Liver (tissue), 9 donors: ENCODE results near the gene PAPPA2. TPM values are rescaled to one million over a fixed set of nuclear protein-coding genes. Genes with fewer than 3 reads are reported as not detected.
A peak's percentile ranks its signal among the peaks of the same experiment; 100 is the strongest.

ENCODE experiments used
- DNase-seq: peaks from one replicate; pipeline ENCODE4 v3.0.0-alpha.2; 2017; ENCODE audit warnings: low spot score
- H3K27ac ChIP-seq, 2 donors: one replicate each; pipeline ENCODE4 v1.7.0; 2013; ENCODE audit warnings: inconsistent platforms in 2 of 2, low read length in 2 of 2, control low read depth in 1 of 2, low read depth in 1 of 2, mild to moderate bottlenecking in 1 of 2
- H3K27me3 ChIP-seq, 4 donors: one replicate each; pipeline versions ENCODE4 v1.6.1 to v1.7.0; 2013; ENCODE audit warnings: low read length in 3 of 4, inconsistent platforms in 1 of 4, mild to moderate bottlenecking in 1 of 4, moderate library complexity in 1 of 4; ENCODE audit not compliant: control insufficient read depth in 4 of 4, insufficient read depth in 4 of 4
- H3K36me3 ChIP-seq, 4 donors: one replicate each; pipeline versions ENCODE4 v1.6.1 to v1.7.0; 2013; ENCODE audit warnings: low read length in 3 of 4, mild to moderate bottlenecking in 3 of 4, low read depth in 1 of 4, moderate library complexity in 1 of 4; ENCODE audit not compliant: control insufficient read depth in 4 of 4, insufficient read depth in 3 of 4
- H3K4me1 ChIP-seq, 4 donors: one replicate each; pipeline versions ENCODE4 v1.6.1 to v1.7.0; 2013; ENCODE audit warnings: low read length in 3 of 4, mild to moderate bottlenecking in 3 of 4, moderate library complexity in 1 of 4; ENCODE audit not compliant: control insufficient read depth in 4 of 4, insufficient read depth in 4 of 4
- H3K4me3 ChIP-seq, 3 donors: one replicate each; pipeline versions ENCODE4 v1.6.1 to v1.7.0; 2013; ENCODE audit warnings: low read length in 3 of 3, control low read depth in 1 of 3, low read depth in 1 of 3, mild to moderate bottlenecking in 1 of 3
- H3K9ac ChIP-seq, 2 donors: one replicate each; pipeline ENCODE4 v1.7.0; 2013; ENCODE audit warnings: low read length in 2 of 2, mild to moderate bottlenecking in 2 of 2, moderate library complexity in 2 of 2, control low read depth in 1 of 2, low read depth in 1 of 2
- H3K9me3 ChIP-seq, 4 donors: one replicate each; pipeline versions ENCODE4 v1.6.1 to v1.7.0; 2013; ENCODE audit warnings: low read length in 3 of 4; ENCODE audit not compliant: control insufficient read depth in 4 of 4
- EGR1 ChIP-seq, 2 donors: IDR thresholded peaks; 2 replicates each; pipeline ENCODE4 v1.6.1; 2016 to 2018; ENCODE audit warnings: antibody characterized with exemption in 2 of 2, low read depth in 2 of 2
- FOXA1 ChIP-seq: IDR thresholded peaks from 2 replicates; pipeline ENCODE4 v1.6.1; 2016; ENCODE audit warnings: antibody characterized with exemption
- FOXA2 ChIP-seq: IDR thresholded peaks from 2 replicates; pipeline ENCODE4 v1.6.1; 2016; ENCODE audit warnings: antibody characterized with exemption
- GABPA ChIP-seq, 2 donors: IDR thresholded peaks in 1 of 2; conservative IDR thresholded peaks in 1 of 2; 2 replicates each; pipeline ENCODE4 v1.6.1; 2016; ENCODE audit warnings: antibody characterized with exemption in 2 of 2, mild to moderate bottlenecking in 1 of 2, moderate library complexity in 1 of 2
- HNF4A ChIP-seq, 2 donors: conservative IDR thresholded peaks; 2 replicates each; pipeline ENCODE4 v1.6.1; 2016; ENCODE audit warnings: antibody characterized with exemption in 2 of 2, mild to moderate bottlenecking in 2 of 2
- HNF4G ChIP-seq: IDR thresholded peaks from 2 replicates; pipeline ENCODE4 v1.6.1; 2016; ENCODE audit warnings: antibody characterized with exemption
- JUND ChIP-seq, 2 donors: IDR thresholded peaks; 2 replicates each; pipeline ENCODE4 v1.6.1; 2016; ENCODE audit warnings: antibody characterized with exemption in 2 of 2
- NR2F2 ChIP-seq: IDR thresholded peaks from 2 replicates; pipeline ENCODE4 v1.6.1; 2016; ENCODE audit warnings: antibody characterized with exemption
- RAD21 ChIP-seq, 2 donors: IDR thresholded peaks; 2 replicates each; pipeline ENCODE4 v1.6.1; 2016; ENCODE audit warnings: antibody characterized with exemption in 2 of 2, mild to moderate bottlenecking in 2 of 2
- RXRA ChIP-seq, 2 donors: IDR thresholded peaks; 2 replicates each; pipeline ENCODE4 v1.6.1; 2017 to 2018; ENCODE audit warnings: antibody characterized with exemption in 2 of 2, mild to moderate bottlenecking in 1 of 2
- SP1 ChIP-seq: IDR thresholded peaks from 2 replicates; pipeline ENCODE4 v1.6.1; 2018; ENCODE audit warnings: antibody characterized with exemption, mild to moderate bottlenecking
- TAF1 ChIP-seq: conservative IDR thresholded peaks from 2 replicates; pipeline ENCODE4 v1.6.1; 2016; ENCODE audit warnings: antibody characterized with exemption, mild to moderate bottlenecking
- YY1 ChIP-seq: IDR thresholded peaks from 2 replicates; pipeline ENCODE4 v1.6.1; 2016; ENCODE audit warnings: antibody characterized with exemption, mild to moderate bottlenecking
- WGBS: extraction: QIAGEN DNeasy Blood & Tissue Kit; methylation state at CpG from one replicate; pipeline ENCODE4 v1.1.7; 2013; 5-methylcytosine and 5-hydroxymethylcytosine counted together
- polyA plus RNA-seq, 2 donors: library from polyadenylated mRNA; stranded (reverse) in 1 of 2; unstranded in 1 of 2; fragments of 200-250 nt in 1 of 2; fragments of >200 nt in 1 of 2; fragmentation: Nextera tagmentation in 1 of 2; extraction: Ambion mirVana in 1 of 2; gene quantifications; one replicate each; pipeline versions ENCODE4 v1.2.1 to v1.2.3, GENCODE V29; 2013 to 2015
- total RNA-seq, 2 donors: library from RNA; depleted of rRNA; stranded (reverse); fragments of >200 nt; gene quantifications; one replicate each; pipeline ENCODE4 v1.2.3, GENCODE V29; 2014
- TF ChIP-seq, protein P1 (sequence below): IDR thresholded peaks from 2 replicates; pipeline ENCODE4 v1.6.1; 2016; ENCODE audit warnings: antibody characterized with exemption
- TF ChIP-seq, protein P2 (sequence below): fragments of 150-350 bp; IDR thresholded peaks from 2 replicates; pipeline ENCODE4 v1.5.1; 2017; ENCODE audit warnings: improper control_type of control experiment, low read depth, low read length; ENCODE audit not compliant: missing input control
- TF ChIP-seq, protein P3 (sequence below): IDR thresholded peaks from 2 replicates; pipeline ENCODE4 v1.6.1; 2016; ENCODE audit warnings: antibody characterized with exemption
- TF ChIP-seq, protein P4 (sequence below): IDR thresholded peaks from 2 replicates; pipeline ENCODE4 v1.6.1; 2016; ENCODE audit warnings: antibody characterized with exemption
- TF ChIP-seq, protein P5 (sequence below): IDR thresholded peaks from 2 replicates; pipeline ENCODE4 v1.6.1; 2016; ENCODE audit warnings: antibody characterized with exemption, mild to moderate bottlenecking
- donor health status: healthy.
- donor health status: healthy.
- donor health status: healthy.
- donor health status: healthy.
- donor health status: healthy.

PAPPA2 gene
- total and polyA plus RNA-seq, 4 donors = 0.19 to 27.2 (median 13.4) TPM

DNA sequence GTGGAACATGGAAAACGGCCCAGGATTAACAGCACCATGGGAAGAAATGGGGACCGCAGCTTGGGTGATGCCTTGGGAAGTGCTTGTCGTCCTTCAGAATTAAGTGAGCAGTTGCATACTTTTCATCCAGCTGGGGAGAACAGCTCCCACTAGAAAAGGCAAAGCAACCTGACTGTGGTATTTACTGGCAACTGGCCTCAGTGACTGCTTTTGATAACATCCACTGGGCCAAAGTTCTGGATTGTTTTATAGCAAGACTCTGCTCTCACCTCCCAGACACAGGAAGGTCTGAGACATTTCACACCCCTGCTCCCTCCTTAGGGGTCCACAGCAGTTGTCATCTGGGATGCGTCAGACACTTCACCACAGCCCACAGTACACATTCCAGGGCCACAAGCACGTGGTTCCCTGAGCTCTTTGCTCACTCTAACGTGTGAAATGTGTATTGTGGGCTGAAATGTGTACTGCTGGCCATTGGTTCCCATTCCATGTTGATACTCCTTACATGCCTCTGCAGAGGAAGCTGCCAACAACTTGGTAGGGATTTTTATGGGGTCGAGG lies 6.6 kb downstream of the PAPPA2 start:
- 75% methylated on average over 7 of the region's 7 CpGs for WGBS
- Histone ChIP-seq H3K9me3 (no peaks in the 10 kb centered on the region), H3K36me3 (no peaks in the 10 kb centered on the region), H3K4me1 (peaks cover 0 to 17% (median 0%) of the 10 kb centered on the region in 4 donors), H3K27me3 (no peaks in the 10 kb centered on the region), H3K9ac (no peak overlapping the region), H3K4me3 (no peak overlapping the region), H3K27ac (no peak overlapping the region)
- TF ChIP-seq SP1 = no peak
- DNase-seq = no peak

DNA sequence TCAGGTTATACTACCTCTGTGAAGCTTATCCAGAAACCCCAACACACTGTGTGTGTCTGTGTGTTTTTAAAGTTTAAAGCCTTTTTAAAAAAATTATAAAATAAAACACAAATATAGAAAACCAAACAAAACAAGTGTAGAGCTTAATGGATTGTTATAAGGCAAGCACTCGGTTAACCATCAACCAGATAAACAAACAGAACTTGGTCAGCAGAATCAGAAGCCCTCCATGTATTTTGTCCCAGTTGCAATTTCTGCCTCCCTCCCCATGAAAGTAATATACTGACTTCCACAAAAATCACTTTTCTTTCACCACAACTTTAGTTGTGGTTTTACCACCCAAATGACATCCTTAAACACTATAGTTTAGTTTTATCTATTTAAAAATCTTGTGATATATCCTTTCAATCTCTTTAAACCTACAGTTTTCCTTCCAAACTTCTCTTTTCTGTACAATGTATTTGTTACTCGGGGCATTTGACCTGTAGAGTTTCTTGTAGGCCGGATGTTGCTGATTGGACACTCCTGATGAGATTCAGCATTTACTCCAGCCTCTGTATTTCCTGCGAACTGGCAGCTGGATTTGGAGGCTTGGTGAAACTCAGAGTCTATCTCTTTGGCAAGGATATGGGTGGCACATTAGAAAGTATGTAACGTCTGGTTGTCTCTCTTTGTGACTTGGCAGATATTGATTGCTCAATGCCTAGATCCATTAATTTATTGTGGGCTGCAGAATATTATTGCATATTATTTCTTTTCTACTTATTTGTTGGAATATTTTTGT lies 8.6 kb downstream of the PAPPA2 start:
- WGBS = 43% methylated on average over 5 of the region's 5 CpGs
- H3K9ac ChIP-seq = no peak overlapping the region
- H3K27ac ChIP-seq = peak overlapping the region in 1 of 2 donors; percentile 41
- no peaks in the 10 kb centered on the region for H3K9me3 ChIP-seq
- H3K27me3 ChIP-seq = no peaks in the 10 kb centered on the region
- peaks cover 0 to 17% (median 0%) of the 10 kb centered on the region in 4 donors for H3K4me1 ChIP-seq
- no peaks in the 10 kb centered on the region for H3K36me3 ChIP-seq
- no peak overlapping the region for H3K4me3 ChIP-seq
- DNase-seq = no peak
- no peak for TF ChIP-seq FOXA2
- TF ChIP-seq NR2F2 = no peak
- peak; percentile 8 to 15 for TF ChIP-seq HNF4A (conservative IDR thresholded peaks at IDR 0.05)
- TF ChIP-seq, protein P1, sequence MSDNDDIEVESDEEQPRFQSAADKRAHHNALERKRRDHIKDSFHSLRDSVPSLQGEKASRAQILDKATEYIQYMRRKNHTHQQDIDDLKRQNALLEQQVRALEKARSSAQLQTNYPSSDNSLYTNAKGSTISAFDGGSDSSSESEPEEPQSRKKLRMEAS = no peak
- peak in 1 of 2 donors; percentile 9 for TF ChIP-seq GABPA (IDR thresholded peaks at IDR 0.05 in 1 of 2, conservative IDR thresholded peaks at IDR 0.05 in 1 of 2)
- TF ChIP-seq EGR1 (IDR thresholded peaks at IDR 0.05; ENCODE audit: low read depth in 2 of 2) = no peak
- TF ChIP-seq SP1 = peak; percentile 42
- TF ChIP-seq TAF1 = no peak
- TF ChIP-seq JUND (IDR thresholded peaks at IDR 0.05) = no peak
- peak in 1 of 2 donors; percentile 16 for TF ChIP-seq RXRA (IDR thresholded peaks at IDR 0.05)
- peak; percentile 80 for TF ChIP-seq YY1
- TF ChIP-seq, protein P2, sequence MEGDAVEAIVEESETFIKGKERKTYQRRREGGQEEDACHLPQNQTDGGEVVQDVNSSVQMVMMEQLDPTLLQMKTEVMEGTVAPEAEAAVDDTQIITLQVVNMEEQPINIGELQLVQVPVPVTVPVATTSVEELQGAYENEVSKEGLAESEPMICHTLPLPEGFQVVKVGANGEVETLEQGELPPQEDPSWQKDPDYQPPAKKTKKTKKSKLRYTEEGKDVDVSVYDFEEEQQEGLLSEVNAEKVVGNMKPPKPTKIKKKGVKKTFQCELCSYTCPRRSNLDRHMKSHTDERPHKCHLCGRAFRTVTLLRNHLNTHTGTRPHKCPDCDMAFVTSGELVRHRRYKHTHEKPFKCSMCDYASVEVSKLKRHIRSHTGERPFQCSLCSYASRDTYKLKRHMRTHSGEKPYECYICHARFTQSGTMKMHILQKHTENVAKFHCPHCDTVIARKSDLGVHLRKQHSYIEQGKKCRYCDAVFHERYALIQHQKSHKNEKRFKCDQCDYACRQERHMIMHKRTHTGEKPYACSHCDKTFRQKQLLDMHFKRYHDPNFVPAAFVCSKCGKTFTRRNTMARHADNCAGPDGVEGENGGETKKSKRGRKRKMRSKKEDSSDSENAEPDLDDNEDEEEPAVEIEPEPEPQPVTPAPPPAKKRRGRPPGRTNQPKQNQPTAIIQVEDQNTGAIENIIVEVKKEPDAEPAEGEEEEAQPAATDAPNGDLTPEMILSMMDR = no peak
- peak in 1 of 2 donors; percentile 3 for TF ChIP-seq RAD21 (IDR thresholded peaks at IDR 0.05)
- no peak for TF ChIP-seq HNF4G
- TF ChIP-seq, protein P3, sequence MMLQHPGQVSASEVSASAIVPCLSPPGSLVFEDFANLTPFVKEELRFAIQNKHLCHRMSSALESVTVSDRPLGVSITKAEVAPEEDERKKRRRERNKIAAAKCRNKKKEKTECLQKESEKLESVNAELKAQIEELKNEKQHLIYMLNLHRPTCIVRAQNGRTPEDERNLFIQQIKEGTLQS = no peak
- TF ChIP-seq, protein P4, sequence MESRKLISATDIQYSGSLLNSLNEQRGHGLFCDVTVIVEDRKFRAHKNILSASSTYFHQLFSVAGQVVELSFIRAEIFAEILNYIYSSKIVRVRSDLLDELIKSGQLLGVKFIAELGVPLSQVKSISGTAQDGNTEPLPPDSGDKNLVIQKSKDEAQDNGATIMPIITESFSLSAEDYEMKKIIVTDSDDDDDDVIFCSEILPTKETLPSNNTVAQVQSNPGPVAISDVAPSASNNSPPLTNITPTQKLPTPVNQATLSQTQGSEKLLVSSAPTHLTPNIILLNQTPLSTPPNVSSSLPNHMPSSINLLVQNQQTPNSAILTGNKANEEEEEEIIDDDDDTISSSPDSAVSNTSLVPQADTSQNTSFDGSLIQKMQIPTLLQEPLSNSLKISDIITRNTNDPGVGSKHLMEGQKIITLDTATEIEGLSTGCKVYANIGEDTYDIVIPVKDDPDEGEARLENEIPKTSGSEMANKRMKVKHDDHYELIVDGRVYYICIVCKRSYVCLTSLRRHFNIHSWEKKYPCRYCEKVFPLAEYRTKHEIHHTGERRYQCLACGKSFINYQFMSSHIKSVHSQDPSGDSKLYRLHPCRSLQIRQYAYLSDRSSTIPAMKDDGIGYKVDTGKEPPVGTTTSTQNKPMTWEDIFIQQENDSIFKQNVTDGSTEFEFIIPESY = no peak
- TF ChIP-seq, protein P5, sequence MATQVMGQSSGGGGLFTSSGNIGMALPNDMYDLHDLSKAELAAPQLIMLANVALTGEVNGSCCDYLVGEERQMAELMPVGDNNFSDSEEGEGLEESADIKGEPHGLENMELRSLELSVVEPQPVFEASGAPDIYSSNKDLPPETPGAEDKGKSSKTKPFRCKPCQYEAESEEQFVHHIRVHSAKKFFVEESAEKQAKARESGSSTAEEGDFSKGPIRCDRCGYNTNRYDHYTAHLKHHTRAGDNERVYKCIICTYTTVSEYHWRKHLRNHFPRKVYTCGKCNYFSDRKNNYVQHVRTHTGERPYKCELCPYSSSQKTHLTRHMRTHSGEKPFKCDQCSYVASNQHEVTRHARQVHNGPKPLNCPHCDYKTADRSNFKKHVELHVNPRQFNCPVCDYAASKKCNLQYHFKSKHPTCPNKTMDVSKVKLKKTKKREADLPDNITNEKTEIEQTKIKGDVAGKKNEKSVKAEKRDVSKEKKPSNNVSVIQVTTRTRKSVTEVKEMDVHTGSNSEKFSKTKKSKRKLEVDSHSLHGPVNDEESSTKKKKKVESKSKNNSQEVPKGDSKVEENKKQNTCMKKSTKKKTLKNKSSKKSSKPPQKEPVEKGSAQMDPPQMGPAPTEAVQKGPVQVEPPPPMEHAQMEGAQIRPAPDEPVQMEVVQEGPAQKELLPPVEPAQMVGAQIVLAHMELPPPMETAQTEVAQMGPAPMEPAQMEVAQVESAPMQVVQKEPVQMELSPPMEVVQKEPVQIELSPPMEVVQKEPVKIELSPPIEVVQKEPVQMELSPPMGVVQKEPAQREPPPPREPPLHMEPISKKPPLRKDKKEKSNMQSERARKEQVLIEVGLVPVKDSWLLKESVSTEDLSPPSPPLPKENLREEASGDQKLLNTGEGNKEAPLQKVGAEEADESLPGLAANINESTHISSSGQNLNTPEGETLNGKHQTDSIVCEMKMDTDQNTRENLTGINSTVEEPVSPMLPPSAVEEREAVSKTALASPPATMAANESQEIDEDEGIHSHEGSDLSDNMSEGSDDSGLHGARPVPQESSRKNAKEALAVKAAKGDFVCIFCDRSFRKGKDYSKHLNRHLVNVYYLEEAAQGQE = no peak
- TF ChIP-seq FOXA1 = no peak
